Ovary (tissue), 3 donors: Measurements from ENCODE around the gene PWP2.

Experiments
- POLR2A ChIP-seq: fragments of 450-650 bp; IDR thresholded peaks from one replicate; pipeline ENCODE4 v1.6.1; 2017; ENCODE audit warnings: antibody characterized with exemption, mild to moderate bottlenecking, moderate library complexity
- TF ChIP-seq, protein P1 (sequence below), 3 donors: fragments of 450-650 bp in 2 of 3; fragments of 200-600 bp in 1 of 3; IDR thresholded peaks; one replicate each; pipeline versions ENCODE4 v1.5.1 to v1.8.0; 2016 to 2022; ENCODE audit warnings: antibody characterized with exemption in 3 of 3, mild to moderate bottlenecking in 1 of 3
- donor health status: DM: no; HTN: no; CAD: no.

GRCh38 chr21:44071359-44072104 lies 35.7 kb upstream of the PWP2 start:
- TF ChIP-seq, protein P1, sequence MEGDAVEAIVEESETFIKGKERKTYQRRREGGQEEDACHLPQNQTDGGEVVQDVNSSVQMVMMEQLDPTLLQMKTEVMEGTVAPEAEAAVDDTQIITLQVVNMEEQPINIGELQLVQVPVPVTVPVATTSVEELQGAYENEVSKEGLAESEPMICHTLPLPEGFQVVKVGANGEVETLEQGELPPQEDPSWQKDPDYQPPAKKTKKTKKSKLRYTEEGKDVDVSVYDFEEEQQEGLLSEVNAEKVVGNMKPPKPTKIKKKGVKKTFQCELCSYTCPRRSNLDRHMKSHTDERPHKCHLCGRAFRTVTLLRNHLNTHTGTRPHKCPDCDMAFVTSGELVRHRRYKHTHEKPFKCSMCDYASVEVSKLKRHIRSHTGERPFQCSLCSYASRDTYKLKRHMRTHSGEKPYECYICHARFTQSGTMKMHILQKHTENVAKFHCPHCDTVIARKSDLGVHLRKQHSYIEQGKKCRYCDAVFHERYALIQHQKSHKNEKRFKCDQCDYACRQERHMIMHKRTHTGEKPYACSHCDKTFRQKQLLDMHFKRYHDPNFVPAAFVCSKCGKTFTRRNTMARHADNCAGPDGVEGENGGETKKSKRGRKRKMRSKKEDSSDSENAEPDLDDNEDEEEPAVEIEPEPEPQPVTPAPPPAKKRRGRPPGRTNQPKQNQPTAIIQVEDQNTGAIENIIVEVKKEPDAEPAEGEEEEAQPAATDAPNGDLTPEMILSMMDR (IDR thresholded peaks at IDR 0.05) = no peak
- no peak for TF ChIP-seq POLR2A
